ENCODE data around the gene C10orf105. TPM values are rescaled to one million over a fixed set of nuclear protein-coding genes. Genes with fewer than 3 reads are reported as not detected.

C10orf105 gene
- polyA plus RNA-seq, 1 of the 3 experiments (the other 2 are of a cell fraction) = not detected

DNA sequence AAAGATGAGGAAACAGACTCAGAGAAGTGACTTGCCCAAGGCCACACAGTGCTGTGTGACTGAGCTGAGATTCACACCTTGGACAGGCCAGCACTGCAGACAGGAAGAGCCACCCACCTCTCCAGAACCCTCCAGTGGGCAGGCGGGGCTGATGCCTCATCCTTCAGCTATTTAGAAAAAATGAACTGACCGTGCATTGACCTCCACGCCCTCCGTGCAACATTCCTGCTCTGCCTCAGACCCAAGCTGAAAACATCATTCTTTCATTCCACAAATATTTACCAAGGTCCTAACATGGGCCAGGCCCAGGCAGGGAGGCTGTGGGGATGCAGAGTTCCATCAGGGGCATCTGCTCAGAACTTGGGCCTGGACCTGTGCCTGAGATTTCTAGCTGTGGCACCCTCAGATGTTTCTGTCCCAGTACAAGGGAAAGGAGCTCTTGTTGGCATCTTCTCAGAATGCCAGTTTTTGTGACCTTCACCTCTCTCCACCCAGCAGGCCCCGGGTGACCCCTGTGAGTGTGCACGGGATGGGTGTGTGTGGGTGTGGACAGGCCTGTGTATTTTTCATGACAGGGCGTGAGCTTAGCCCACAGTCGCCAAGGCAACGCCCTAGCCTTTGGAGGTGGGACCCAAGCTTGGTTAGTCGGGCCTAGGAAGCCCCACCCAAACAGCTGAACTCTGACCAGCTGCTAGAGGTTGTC, 47.3 kb upstream of the C10orf105 start (continued):
- TF ChIP-seq EZH2phosphoT487 (IDR thresholded peaks at IDR 0.05; ENCODE audit: borderline replicate concordance, low read depth) (no peak), CHD2 (IDR thresholded peaks at IDR 0.05; ENCODE audit: low read length, partially characterized antibody) (no peak), RXRA (IDR thresholded peaks at IDR 0.05; ENCODE audit: borderline replicate concordance, low read depth) (peak; percentile 100), FOXM1 (IDR thresholded peaks at IDR 0.05; ENCODE audit: low read depth) (no peak), YY1 (IDR thresholded peaks at IDR 0.05; ENCODE audit: low read depth) (no peak), GATA2 (CRISPR knock-in tag; IDR thresholded peaks at IDR 0.05) (no peak), TCF12 (IDR thresholded peaks at IDR 0.05) (peak; percentile 89), GABPA (IDR thresholded peaks at IDR 0.05; ENCODE audit: low read depth) (no peak)
- TF ChIP-seq, protein P1, sequence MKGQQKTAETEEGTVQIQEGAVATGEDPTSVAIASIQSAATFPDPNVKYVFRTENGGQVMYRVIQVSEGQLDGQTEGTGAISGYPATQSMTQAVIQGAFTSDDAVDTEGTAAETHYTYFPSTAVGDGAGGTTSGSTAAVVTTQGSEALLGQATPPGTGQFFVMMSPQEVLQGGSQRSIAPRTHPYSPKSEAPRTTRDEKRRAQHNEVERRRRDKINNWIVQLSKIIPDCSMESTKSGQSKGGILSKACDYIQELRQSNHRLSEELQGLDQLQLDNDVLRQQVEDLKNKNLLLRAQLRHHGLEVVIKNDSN (IDR thresholded peaks at IDR 0.05; ENCODE audit: borderline replicate concordance, low read depth) = no peak
- TF ChIP-seq, protein P2, sequence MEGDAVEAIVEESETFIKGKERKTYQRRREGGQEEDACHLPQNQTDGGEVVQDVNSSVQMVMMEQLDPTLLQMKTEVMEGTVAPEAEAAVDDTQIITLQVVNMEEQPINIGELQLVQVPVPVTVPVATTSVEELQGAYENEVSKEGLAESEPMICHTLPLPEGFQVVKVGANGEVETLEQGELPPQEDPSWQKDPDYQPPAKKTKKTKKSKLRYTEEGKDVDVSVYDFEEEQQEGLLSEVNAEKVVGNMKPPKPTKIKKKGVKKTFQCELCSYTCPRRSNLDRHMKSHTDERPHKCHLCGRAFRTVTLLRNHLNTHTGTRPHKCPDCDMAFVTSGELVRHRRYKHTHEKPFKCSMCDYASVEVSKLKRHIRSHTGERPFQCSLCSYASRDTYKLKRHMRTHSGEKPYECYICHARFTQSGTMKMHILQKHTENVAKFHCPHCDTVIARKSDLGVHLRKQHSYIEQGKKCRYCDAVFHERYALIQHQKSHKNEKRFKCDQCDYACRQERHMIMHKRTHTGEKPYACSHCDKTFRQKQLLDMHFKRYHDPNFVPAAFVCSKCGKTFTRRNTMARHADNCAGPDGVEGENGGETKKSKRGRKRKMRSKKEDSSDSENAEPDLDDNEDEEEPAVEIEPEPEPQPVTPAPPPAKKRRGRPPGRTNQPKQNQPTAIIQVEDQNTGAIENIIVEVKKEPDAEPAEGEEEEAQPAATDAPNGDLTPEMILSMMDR (IDR thresholded peaks at IDR 0.05) = no peak

DNA sequence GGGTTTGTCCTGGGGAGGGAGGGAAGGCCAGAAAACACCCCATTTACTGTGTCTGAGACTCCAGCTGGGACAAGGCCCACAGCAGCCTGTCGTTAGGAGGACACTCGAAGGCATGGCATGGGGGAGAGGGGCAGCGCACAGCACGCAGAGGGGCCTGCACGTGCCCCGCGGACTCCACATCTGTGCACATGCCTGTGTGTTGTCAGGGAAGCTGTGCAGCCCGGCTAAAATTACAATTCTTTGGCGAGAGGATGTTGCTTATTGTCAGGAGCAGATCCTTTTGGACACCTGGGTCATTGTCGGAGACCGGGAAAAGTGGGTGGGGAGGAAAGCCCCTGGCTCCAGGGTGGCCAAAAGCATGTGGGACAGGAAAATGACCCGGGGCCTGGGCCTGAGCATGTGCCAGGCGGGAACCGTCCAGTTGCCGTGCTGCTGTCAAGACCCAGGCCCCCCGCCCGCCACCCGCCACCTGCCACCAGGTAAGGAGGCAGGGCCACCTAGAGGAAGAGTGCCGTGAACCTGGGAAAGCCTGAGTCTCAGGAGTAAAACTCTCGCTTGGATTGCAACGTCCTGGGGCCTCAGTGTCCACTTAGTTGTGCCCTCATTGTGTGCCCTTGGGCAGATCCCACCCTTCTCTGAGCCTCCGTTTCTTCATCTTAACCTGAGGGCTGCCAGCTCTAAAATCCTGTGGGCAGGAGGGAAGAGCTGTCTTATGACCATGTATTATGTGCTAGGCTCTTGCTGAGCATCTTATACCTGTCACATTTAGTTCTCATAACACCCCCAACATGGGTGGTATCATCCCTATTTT, 46.5 kb upstream of the C10orf105 start:
- no peaks in the 10 kb centered on the region for H3K27me3 ChIP-seq (ENCODE audit: insufficient read depth)
- 90% methylated on average over 17 of the region's 22 CpGs for WGBS (ENCODE audit: low lambda C conversion rate)
- 0 out of 2 replicates have a peak overlapping the region, but pooled peaks have one; percentile 14 for H3K4me2 ChIP-seq
- no peaks in the 10 kb centered on the region for H3K36me3 ChIP-seq (replicated peaks in 1 of 2; ENCODE audit: control insufficient read depth in 1 of 2, insufficient read depth in 2 of 2, low read length in 1 of 2)
- no peaks in the 10 kb centered on the region for H3K9me3 ChIP-seq
- H3K79me2 ChIP-seq (ENCODE audit: insufficient read depth) = no peaks in the 10 kb centered on the region
- peaks cover 12 to 15% of the 10 kb centered on the region in 2 experiments; a peak in 3 of 4 replicates for H3K4me1 ChIP-seq (ENCODE audit: control insufficient read depth in 1 of 2, insufficient read depth in 2 of 2, low read depth in 1 of 2, low read length in 1 of 2)
- no peak overlapping the region for H3K9ac ChIP-seq
- H3K9me2 ChIP-seq = no peaks in the 10 kb centered on the region
- H3K4me3 ChIP-seq (ENCODE audit: low read depth in 2 of 2, low read length in 1 of 2) = no peak overlapping the region
- no peaks in the 10 kb centered on the region for H4K20me1 ChIP-seq (ENCODE audit: insufficient read depth)
- CTCF ChIA-PET = interaction anchor here (0.9 to 1.8 kb wide), 4 partner anchors 29 to 130 kb away, joined by 3 to 7 read pairs (median 3); no protein-coding TSS in a partner anchor
- POLR2A ChIA-PET = interaction anchor here (0.8 to 1.1 kb wide), 2 partner anchors 8 to 85 kb away, joined by 3 to 4 read pairs; partner anchors contain the start of gene PSAP
- H3F3A ChIP-seq (replicated peaks; ENCODE audit: insufficient read depth) = peaks cover 3% of the 10 kb centered on the region
- DNase-seq = no peak
- no peak overlapping the region for H2AFZ ChIP-seq (ENCODE audit: low read depth)
- peak overlapping the region; percentile 25 to 33; a peak in 1 of 4 replicates for H3K27ac ChIP-seq (ENCODE audit: low read depth in 2 of 2, low read length in 1 of 2)
- TF ChIP-seq, protein P3, sequence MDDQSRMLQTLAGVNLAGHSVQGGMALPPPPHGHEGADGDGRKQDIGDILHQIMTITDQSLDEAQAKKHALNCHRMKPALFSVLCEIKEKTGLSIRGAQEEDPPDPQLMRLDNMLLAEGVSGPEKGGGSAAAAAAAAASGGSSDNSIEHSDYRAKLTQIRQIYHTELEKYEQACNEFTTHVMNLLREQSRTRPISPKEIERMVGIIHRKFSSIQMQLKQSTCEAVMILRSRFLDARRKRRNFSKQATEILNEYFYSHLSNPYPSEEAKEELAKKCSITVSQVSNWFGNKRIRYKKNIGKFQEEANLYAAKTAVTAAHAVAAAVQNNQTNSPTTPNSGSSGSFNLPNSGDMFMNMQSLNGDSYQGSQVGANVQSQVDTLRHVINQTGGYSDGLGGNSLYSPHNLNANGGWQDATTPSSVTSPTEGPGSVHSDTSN (IDR thresholded peaks at IDR 0.05) = no peak
- TF ChIP-seq SIN3A (IDR thresholded peaks at IDR 0.05; ENCODE audit: borderline replicate concordance, low read depth, low read length) (no peak), FOXJ3 (CRISPR knock-in tag; IDR thresholded peaks at IDR 0.05) (no peak), SMC3 (IDR thresholded peaks at IDR 0.05; ENCODE audit: low read depth, low read length) (no peak), NRF1 (IDR thresholded peaks at IDR 0.05; ENCODE audit: low read depth, low read length) (no peak), MXI1 (IDR thresholded peaks at IDR 0.05; ENCODE audit: low read depth, low read length) (no peak), RCOR1 (IDR thresholded peaks at IDR 0.05; ENCODE audit: low read length) (no peak), TEAD4 (IDR thresholded peaks at IDR 0.05; ENCODE audit: borderline replicate concordance, insufficient read depth) (no peak), RAD21 (IDR thresholded peaks at IDR 0.05; ENCODE audit: low read length) (no peak), EP300 (IDR thresholded peaks at IDR 0.05; ENCODE audit: borderline replicate concordance in 1 of 2, low read depth in 1 of 2, low read length in 1 of 2) (no peak), RXRA (IDR thresholded peaks at IDR 0.05; ENCODE audit: borderline replicate concordance, low read depth) (no peak)
- TF ChIP-seq, protein P4, sequence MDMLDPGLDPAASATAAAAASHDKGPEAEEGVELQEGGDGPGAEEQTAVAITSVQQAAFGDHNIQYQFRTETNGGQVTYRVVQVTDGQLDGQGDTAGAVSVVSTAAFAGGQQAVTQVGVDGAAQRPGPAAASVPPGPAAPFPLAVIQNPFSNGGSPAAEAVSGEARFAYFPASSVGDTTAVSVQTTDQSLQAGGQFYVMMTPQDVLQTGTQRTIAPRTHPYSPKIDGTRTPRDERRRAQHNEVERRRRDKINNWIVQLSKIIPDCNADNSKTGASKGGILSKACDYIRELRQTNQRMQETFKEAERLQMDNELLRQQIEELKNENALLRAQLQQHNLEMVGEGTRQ (IDR thresholded peaks at IDR 0.05; ENCODE audit: borderline replicate concordance, low read depth, low read length) = no peak
